CD4-positive, CD25-positive, alpha-beta regulatory T cell (primary cell): ENCODE measurements around the gene FAM72A. TPM values are rescaled to one million over a fixed set of nuclear protein-coding genes. Genes with fewer than 3 reads are reported as not detected.
"Not testable (repeated sequence)": the region's sequence is repeated elsewhere in the genome, so short reads cannot be mapped to it uniquely, and the experiment has no call there.

Experiments
- ATAC-seq, 2 donors: fragments of 150-1000 bp; cut with Tn5 transposase; one replicate each; pipeline ENCODE4 v1.10.0; 2021; ENCODE audit warnings: low read depth in 2 of 2, moderate number of reproducible peaks in 2 of 2, moderate library complexity in 1 of 2
- DNase-seq, 3 donors: peaks; one replicate each; pipeline versions ENCODE4 v3.0.0 to v3.0.0-alpha.2; 2012 to 2022; ENCODE audit warnings: mixed read lengths in 1 of 3
- H3K27ac ChIP-seq: one replicate; pipeline ENCODE4 v1.7.0; 2013; ENCODE audit warnings: mild to moderate bottlenecking, low read length; ENCODE audit not compliant: insufficient read depth, poor library complexity, severe bottlenecking
- H3K27me3 ChIP-seq: one replicate; pipeline ENCODE4 v1.7.0; 2013; ENCODE audit warnings: low read length; ENCODE audit not compliant: control insufficient read depth, insufficient read depth
- H3K36me3 ChIP-seq: one replicate; pipeline ENCODE4 v1.7.0; 2013; ENCODE audit warnings: mild to moderate bottlenecking, low read length, moderate library complexity; ENCODE audit not compliant: control insufficient read depth, insufficient read depth
- H3K4me1 ChIP-seq: 2 replicates; pipeline ENCODE4 v1.7.0; 2013; ENCODE audit warnings: mild to moderate bottlenecking, low read length; ENCODE audit not compliant: insufficient read depth, control insufficient read depth, poor library complexity, severe bottlenecking
- H3K4me3 ChIP-seq: one replicate; pipeline ENCODE4 v1.7.0; 2013; ENCODE audit warnings: low read depth, mild to moderate bottlenecking, low read length, moderate library complexity
- H3K9me3 ChIP-seq, 2 experiments: 1 replicate in 1 of 2; 2 replicates in 1 of 2; pipeline ENCODE4 v1.7.0; 2013; ENCODE audit warnings: low read length in 2 of 2, mild to moderate bottlenecking in 1 of 2, moderate library complexity in 1 of 2; ENCODE audit not compliant: control insufficient read depth in 2 of 2
- H3K27ac Mint-ChIP-seq, 3 donors: one replicate each; pipeline ENCODE4 v1.8.0; 2020 to 2022; ENCODE audit warnings: mild to moderate bottlenecking in 3 of 3, mixed read lengths in 3 of 3, moderate library complexity in 2 of 3
- H3K27me3 Mint-ChIP-seq: one replicate; pipeline ENCODE4 v1.8.0; 2022; ENCODE audit warnings: mild to moderate bottlenecking, mixed read lengths
- H3K36me3 Mint-ChIP-seq: one replicate; pipeline ENCODE4 v1.8.0; 2020; ENCODE audit warnings: mixed read lengths
- H3K4me1 Mint-ChIP-seq, 4 donors: one replicate each; pipeline ENCODE4 v1.8.0; 2020 to 2022; ENCODE audit warnings: mixed read lengths in 4 of 4, mild to moderate bottlenecking in 1 of 4
- H3K4me3 Mint-ChIP-seq, 4 donors: one replicate each; pipeline ENCODE4 v1.8.0; 2020 to 2022; ENCODE audit warnings: mild to moderate bottlenecking in 4 of 4, mixed read lengths in 4 of 4, moderate library complexity in 3 of 4
- H3K9me3 Mint-ChIP-seq, 7 donors: one replicate each; pipeline ENCODE4 v1.8.0; 2020 to 2022; ENCODE audit warnings: mixed read lengths in 7 of 7, mild to moderate bottlenecking in 3 of 7, moderate library complexity in 2 of 7
- polyA plus RNA-seq, 4 donors: library from polyadenylated mRNA; unstranded; fragments of 300-500 nt; fragmentation: Illumina TruSeq; gene quantifications; one replicate each; pipeline ENCODE4 v1.2.3, GENCODE V29; 2021
- total RNA-seq: library from RNA; stranded (reverse); gene quantifications from one replicate; pipeline ENCODE4 v1.2.3, GENCODE V29; 2022

FAM72A gene
- total and polyA plus RNA-seq, 5 donors from 2014 or later, result 0.59 to 3.6 (median 2.2) TPM

DNA sequence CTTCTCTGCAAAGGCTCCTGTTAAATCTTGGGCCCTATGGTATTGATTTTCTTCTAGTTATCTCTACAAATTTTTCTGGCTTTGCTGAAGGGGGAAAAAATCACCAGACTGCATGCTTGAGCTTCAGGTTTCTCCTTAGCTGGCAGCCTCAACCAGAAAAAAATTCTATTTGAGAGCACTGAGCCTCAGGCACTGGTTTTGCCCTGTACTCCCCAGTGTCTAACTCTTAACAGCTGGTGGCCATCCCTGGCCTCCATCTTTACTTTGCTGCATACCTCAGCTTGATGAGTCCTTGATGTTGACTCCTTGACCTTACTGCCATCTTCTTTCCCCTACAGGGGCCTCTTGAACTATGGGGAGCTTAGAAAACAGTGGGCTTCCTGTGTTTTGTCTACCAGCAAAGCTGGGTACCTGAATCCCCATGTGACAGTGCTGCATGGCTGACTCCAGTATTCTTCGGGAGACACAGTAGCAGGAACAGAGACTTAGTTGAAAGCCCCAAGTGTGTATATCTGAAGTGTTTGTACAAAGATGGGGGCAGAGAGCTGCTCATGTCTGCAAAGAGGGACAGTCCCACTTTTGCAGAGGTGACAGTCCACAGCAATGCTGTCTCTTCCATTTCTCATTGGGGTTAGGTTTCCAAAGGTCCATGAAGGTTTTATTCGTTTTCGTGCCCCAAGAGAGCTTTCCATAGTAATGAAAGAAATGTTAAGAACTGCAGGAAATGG lies 31.7 kb upstream of the FAM72A start:
- not testable (repeated sequence) for H3K36me3 Mint-ChIP-seq, H3K36me3 ChIP-seq, H3K27me3 ChIP-seq, H3K4me1 Mint-ChIP-seq, H3K4me1 ChIP-seq, H3K27ac ChIP-seq, H3K4me3 ChIP-seq, ATAC-seq, H3K9me3 Mint-ChIP-seq, DNase-seq, H3K27ac Mint-ChIP-seq, H3K27me3 Mint-ChIP-seq, H3K9me3 ChIP-seq, H3K4me3 Mint-ChIP-seq

GRCh38 chr1:206232970-206233645 lies 30.5 kb upstream of the FAM72A start:
- H3K9me3 ChIP-seq, H3K27ac Mint-ChIP-seq, H3K9me3 Mint-ChIP-seq, H3K4me1 Mint-ChIP-seq, H3K27me3 Mint-ChIP-seq, H3K27me3 ChIP-seq, DNase-seq, H3K27ac ChIP-seq, H3K36me3 ChIP-seq, H3K36me3 Mint-ChIP-seq, H3K4me3 Mint-ChIP-seq, H3K4me1 ChIP-seq, H3K4me3 ChIP-seq: not testable (repeated sequence)
- ATAC-seq, result peak; percentile 39 to 58

- not testable (repeated sequence) for H3K4me3 ChIP-seq, H3K36me3 Mint-ChIP-seq, H3K9me3 Mint-ChIP-seq, DNase-seq, H3K27me3 Mint-ChIP-seq, H3K4me1 Mint-ChIP-seq, H3K9me3 ChIP-seq, H3K27ac Mint-ChIP-seq, H3K27me3 ChIP-seq, H3K36me3 ChIP-seq, H3K27ac ChIP-seq, H3K4me1 ChIP-seq, ATAC-seq, H3K4me3 Mint-ChIP-seq
These were observed 29.4 kb upstream of the FAM72A start for GRCh38 chr1:206231989-206232388.

DNA sequence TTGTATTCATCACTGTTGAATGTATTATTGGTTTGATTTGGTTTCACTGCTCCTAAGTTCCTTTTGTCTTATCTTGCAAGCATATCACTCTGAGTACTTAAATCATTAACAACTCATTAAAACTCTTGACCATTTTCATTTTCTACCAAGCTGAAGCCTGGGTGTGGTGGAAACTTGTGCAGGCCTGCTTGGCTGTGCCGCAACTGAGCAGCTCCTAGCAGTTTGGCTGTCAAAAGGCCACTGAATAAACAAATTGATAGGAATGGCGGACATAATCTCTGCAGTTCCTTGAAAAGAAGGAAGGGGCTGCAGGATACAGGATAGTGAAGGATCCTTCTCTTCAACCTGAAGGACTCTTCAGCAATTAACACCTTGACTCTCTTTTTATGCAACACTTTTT lies 26.6 kb upstream of the FAM72A start:
- DNase-seq, H3K27ac ChIP-seq, H3K36me3 Mint-ChIP-seq, H3K27me3 Mint-ChIP-seq, H3K4me3 Mint-ChIP-seq, H3K4me3 ChIP-seq, H3K9me3 Mint-ChIP-seq, H3K27me3 ChIP-seq, H3K36me3 ChIP-seq, H3K9me3 ChIP-seq, H3K27ac Mint-ChIP-seq, ATAC-seq, H3K4me1 Mint-ChIP-seq, H3K4me1 ChIP-seq: not testable (repeated sequence)

DNA sequence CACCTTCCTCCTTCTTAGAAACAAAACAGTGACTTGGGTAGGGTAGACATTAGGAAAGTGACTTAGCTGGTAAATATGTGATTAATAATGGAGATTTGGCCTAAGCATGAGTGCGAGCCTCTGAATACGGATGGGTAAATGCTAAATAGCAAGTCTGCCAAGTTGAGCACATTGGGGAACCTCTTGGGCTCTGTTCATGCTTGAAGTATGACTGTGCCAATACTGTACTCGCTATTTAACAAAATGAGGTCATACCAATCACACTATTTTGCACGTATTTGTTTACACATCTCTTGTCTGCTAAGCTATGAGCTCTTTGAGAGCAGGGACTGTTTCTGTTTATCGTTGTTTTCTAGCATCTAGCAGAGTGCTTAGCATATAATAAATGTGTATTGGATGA lies 24.2 kb upstream of the FAM72A start:
- H3K9me3 Mint-ChIP-seq, result not testable (repeated sequence)

GRCh38 chr1:206225386-206225785 lies 22.7 kb upstream of the FAM72A start:
- H3K4me1 ChIP-seq, H3K27me3 ChIP-seq, H3K9me3 ChIP-seq, ATAC-seq, H3K27ac Mint-ChIP-seq, H3K27ac ChIP-seq, H3K4me3 Mint-ChIP-seq, DNase-seq, H3K36me3 ChIP-seq, H3K9me3 Mint-ChIP-seq, H3K4me3 ChIP-seq, H3K4me1 Mint-ChIP-seq, H3K36me3 Mint-ChIP-seq, H3K27me3 Mint-ChIP-seq: not testable (repeated sequence)

More for the DNA sequence above, 24.2 kb upstream of the FAM72A start:
- not testable (repeated sequence) for H3K36me3 ChIP-seq, H3K4me1 Mint-ChIP-seq, ATAC-seq, H3K27ac ChIP-seq, DNase-seq, H3K36me3 Mint-ChIP-seq, H3K9me3 ChIP-seq, H3K27ac Mint-ChIP-seq, H3K27me3 ChIP-seq, H3K4me3 ChIP-seq, H3K4me1 ChIP-seq, H3K4me3 Mint-ChIP-seq, H3K27me3 Mint-ChIP-seq

- H3K27me3 Mint-ChIP-seq, H3K9me3 Mint-ChIP-seq, H3K36me3 ChIP-seq, H3K4me3 Mint-ChIP-seq, H3K9me3 ChIP-seq, H3K36me3 Mint-ChIP-seq, H3K4me1 ChIP-seq, DNase-seq, H3K27ac Mint-ChIP-seq, ATAC-seq, H3K4me3 ChIP-seq, H3K27ac ChIP-seq, H3K27me3 ChIP-seq: not testable (repeated sequence)
- H3K4me1 Mint-ChIP-seq, result peaks cover 0 to 10% (median 5%) of the 10 kb centered on the region in 4 donors
These were observed 21.6 kb upstream of the FAM72A start for GRCh38 chr1:206224190-206224776.

DNA sequence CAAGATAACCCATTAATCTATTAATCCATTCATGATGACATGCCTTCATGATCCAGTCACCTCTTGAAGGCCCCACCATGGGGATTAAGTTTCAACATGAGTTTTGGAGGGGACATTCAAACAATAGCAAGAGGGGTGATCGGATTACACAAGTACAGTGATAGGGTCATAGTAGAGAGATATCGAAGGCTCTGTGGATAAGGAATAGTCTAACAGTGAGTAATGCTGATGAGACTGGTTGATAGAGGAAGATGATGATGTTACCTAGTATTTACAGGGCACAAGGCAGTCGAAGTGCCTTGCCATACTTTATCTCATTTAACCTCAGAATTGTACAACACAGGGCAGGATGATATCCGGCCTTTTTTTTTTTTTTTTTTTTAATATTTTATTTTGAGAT lies 18.9 kb upstream of the FAM72A start:
- not testable (repeated sequence) for H3K4me3 Mint-ChIP-seq, H3K36me3 ChIP-seq, H3K27me3 Mint-ChIP-seq, DNase-seq, H3K9me3 Mint-ChIP-seq, H3K36me3 Mint-ChIP-seq, H3K9me3 ChIP-seq, H3K4me3 ChIP-seq, H3K27ac Mint-ChIP-seq, H3K4me1 ChIP-seq, H3K27ac ChIP-seq, H3K27me3 ChIP-seq, ATAC-seq
- peaks cover 0 to 10% (median 5%) of the 10 kb centered on the region in 4 donors for H3K4me1 Mint-ChIP-seq
